Thyroid gland (tissue), 4 donors: ENCODE data around the gene HEXD. TPM values are rescaled to one million over a fixed set of nuclear protein-coding genes. Genes with fewer than 3 reads are reported as not detected.
"Not testable (repeated sequence)": the region's sequence is repeated elsewhere in the genome, so short reads cannot be mapped to it uniquely, and the experiment has no call there.

Source experiments
- DNase-seq, 2 donors: peaks; one replicate each; pipeline ENCODE4 v3.0.0-alpha.2; 2019
- H3K27ac ChIP-seq, 3 donors: fragments of 200-600 bp; sonication (generic); 1 replicate in 2 of 3; 2 replicates in 1 of 3; pipeline ENCODE4 v1.5.1; 2016 to 2019; ENCODE audit warnings: mild to moderate bottlenecking in 1 of 3, moderate library complexity in 1 of 3
- H3K27me3 ChIP-seq: fragments of 200-600 bp; sonication (generic); one replicate; pipeline ENCODE4 v1.5.1; 2019
- H3K36me3 ChIP-seq, 2 donors: fragments of 200-600 bp; sonication (generic); one replicate each; pipeline ENCODE4 v1.5.1; 2016 to 2019
- H3K4me1 ChIP-seq, 2 donors: fragments of 200-600 bp; sonication (generic); one replicate each; pipeline ENCODE4 v1.5.1; 2017 to 2019
- H3K4me3 ChIP-seq, 3 donors: fragments of 200-600 bp; sonication (generic); replicated peaks in 1 of 3; 1 replicate in 2 of 3; 2 replicates in 1 of 3; pipeline ENCODE4 v1.5.1; 2016; ENCODE audit warnings: mild to moderate bottlenecking in 1 of 3
- H3K9me3 ChIP-seq: fragments of 200-600 bp; sonication (generic); one replicate; pipeline ENCODE4 v1.5.1; 2017
- CTCF ChIP-seq, 6 experiments: fragments of 200-600 bp in 3 of 6; fragments of 450-650 bp in 3 of 6; sonication (generic) in 3 of 6; IDR thresholded peaks; one replicate each; pipeline ENCODE4 v1.5.1; 2016 to 2019; ENCODE audit warnings: antibody characterized with exemption in 6 of 6, mild to moderate bottlenecking in 2 of 6, inconsistent platforms in 1 of 6, moderate library complexity in 1 of 6
- POLR2A ChIP-seq, 2 donors: fragments of 450-650 bp; IDR thresholded peaks; one replicate each; pipeline ENCODE4 v1.6.1; 2017; ENCODE audit warnings: antibody characterized with exemption in 2 of 2, mild to moderate bottlenecking in 2 of 2, moderate library complexity in 1 of 2
- WGBS, 2 donors: methylation state at CpG; one replicate each; pipeline ENCODE4 v1.1.5; 2017; 5-methylcytosine and 5-hydroxymethylcytosine counted together
- intact Hi-C: fragments of 100-400 bp; cut with DNase I; formaldehyde crosslinking; loops from one replicate; pipeline ENCODE4 v1.15.1; 2023
- total RNA-seq, 4 donors: library from RNA; depleted of rRNA; stranded (reverse); fragments of >200 nt; gene quantifications; one replicate each; pipeline ENCODE4 v1.2.3, GENCODE V29; 2016

The HEXD gene
- total RNA-seq, 4 donors from 2014 or later, result 33.2 to 72.7 (median 40.9) TPM

DNA sequence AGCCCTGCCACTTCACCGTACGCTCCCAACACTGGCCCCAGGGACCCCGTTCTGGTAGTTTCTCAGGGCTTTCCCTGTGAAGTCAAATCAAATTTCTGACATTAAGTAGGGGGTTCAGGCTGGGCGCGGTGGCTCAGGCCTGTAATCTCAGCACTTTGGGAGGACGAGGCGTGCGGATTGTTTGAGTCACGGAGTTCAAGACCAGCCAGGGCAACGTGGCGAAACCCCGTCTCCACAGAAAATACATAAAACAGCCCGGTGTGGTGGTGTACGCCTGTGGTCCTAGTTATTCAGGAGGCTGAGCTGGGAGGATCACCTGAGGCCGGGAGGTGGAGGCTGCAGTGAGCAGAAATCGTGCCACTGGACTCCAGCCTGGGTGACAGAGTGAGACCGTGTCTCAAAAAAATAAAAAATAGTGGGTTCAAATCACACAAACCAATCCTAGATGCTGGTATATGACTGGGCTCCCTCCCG, 31.8 kb downstream of the HEXD start:
- peak overlapping the region; percentile 72 to 93 (median 87) for H3K4me3 ChIP-seq
- no peak for DNase-seq
- H3K36me3 ChIP-seq, result no peaks in the 10 kb centered on the region
- intact Hi-C loops, result no loop called here
- no peaks in the 10 kb centered on the region for H3K27me3 ChIP-seq
- TF ChIP-seq POLR2A (IDR thresholded peaks at IDR 0.05) (no peak), CTCF (IDR thresholded peaks at IDR 0.05) (no peak)
- WGBS, 2 donors, result 68 to 77% methylated on average over 18 of the region's 18 CpGs
- peak overlapping the region; percentile 53 to 81 (median 71) for H3K27ac ChIP-seq
- peaks cover 17 to 48% of the 10 kb centered on the region in 2 donors for H3K4me1 ChIP-seq
- no peaks in the 10 kb centered on the region for H3K9me3 ChIP-seq

- peak; percentile 90 to 92 for DNase-seq
- H3K4me1 ChIP-seq, result peaks cover 17 to 42% of the 10 kb centered on the region in 2 donors
- H3K36me3 ChIP-seq, result no peaks in the 10 kb centered on the region
- intact Hi-C loops, result no loop called here
- H3K4me3 ChIP-seq, result peak within 1 kb of the TSS; percentile 72 to 93 (median 87)
- H3K27me3 ChIP-seq, result no peaks in the 10 kb centered on the region
- TF ChIP-seq POLR2A (IDR thresholded peaks at IDR 0.05), result peak in 1 of 2 donors; percentile 74
- peak in 1 of 6 experiments; percentile 15 for TF ChIP-seq CTCF (IDR thresholded peaks at IDR 0.05)
- peak within 1 kb of the TSS; percentile 53 to 81 (median 71) for H3K27ac ChIP-seq
- no peaks in the 10 kb centered on the region for H3K9me3 ChIP-seq
- WGBS, 2 donors, result 0 to 1% methylated on average over 43 to 50 of the region's 91 CpGs
These were observed 32.4 kb downstream of the HEXD start, which contains the start of gene CYBC1 for GRCh38 chr17:82450357-82451106. Gene CYBC1 (minus strand): TSS chr17:82450752. CDS start chr17:82449254, 1,498 bp downstream.

DNA sequence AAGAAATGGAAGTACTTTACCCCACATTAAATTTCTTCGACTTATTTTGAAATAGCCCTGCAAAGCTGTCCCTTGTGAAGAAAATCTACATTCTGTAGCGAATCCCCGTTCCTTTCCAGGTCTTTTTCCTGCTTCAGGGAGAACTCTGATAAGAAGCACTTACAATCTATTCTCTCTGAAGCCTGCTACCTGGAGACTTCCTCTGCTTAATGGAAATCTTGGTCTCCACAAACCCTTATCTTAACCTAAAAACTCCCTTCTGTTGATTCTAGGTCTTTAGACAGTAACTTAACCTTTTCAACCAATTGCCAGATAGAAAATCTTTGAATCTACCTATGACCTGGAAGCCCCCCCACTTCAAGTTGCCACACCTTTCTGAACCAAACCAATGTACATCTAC, 34.0 kb downstream of the HEXD start:
- intact Hi-C loops, result no loop called here
- H3K27me3 ChIP-seq, result no peaks in the 10 kb centered on the region
- 97 to 98% methylated on average over 3 of the region's 3 CpGs for WGBS, 2 donors
- TF ChIP-seq CTCF (IDR thresholded peaks at IDR 0.05) (no peak), POLR2A (IDR thresholded peaks at IDR 0.05) (no peak)
- H3K4me1 ChIP-seq, result peaks cover 17 to 41% of the 10 kb centered on the region in 2 donors
- H3K9me3 ChIP-seq, result no peaks in the 10 kb centered on the region
- H3K27ac ChIP-seq, result no peak overlapping the region
- H3K4me3 ChIP-seq, result no peak overlapping the region
- H3K36me3 ChIP-seq, result no peaks in the 10 kb centered on the region
- DNase-seq, result no peak

- H3K4me3 ChIP-seq, intact Hi-C loops, H3K9me3 ChIP-seq, H3K27me3 ChIP-seq, H3K36me3 ChIP-seq, DNase-seq: not testable (repeated sequence)
- H3K4me1 ChIP-seq, result peaks cover 24 to 49% of the 10 kb centered on the region in 2 donors
- WGBS, 2 donors, result 56 to 58% methylated on average over 7 of the region's 7 CpGs
- peak overlapping the region in 1 of 3 donors; percentile 4 for H3K27ac ChIP-seq
These were observed 35.0 kb downstream of the HEXD start for GRCh38 chr17:82453151-82453550.

- H3K36me3 ChIP-seq, H3K4me3 ChIP-seq, intact Hi-C loops, H3K9me3 ChIP-seq, DNase-seq, H3K27me3 ChIP-seq: not testable (repeated sequence)
- H3K4me1 ChIP-seq, result peaks cover 24 to 49% of the 10 kb centered on the region in 2 donors
- 95 to 96% methylated on average over 18 to 19 of the region's 21 CpGs for WGBS, 2 donors
- peak overlapping the region in 1 of 3 donors; percentile 13 for H3K27ac ChIP-seq
These were observed 35.6 kb downstream of the HEXD start for GRCh38 chr17:82453706-82454105.
